Breast epithelium (tissue), 4 donors: Measurements from ENCODE around the gene POLR3B. TPM values are rescaled to one million over a fixed set of nuclear protein-coding genes. Genes with fewer than 3 reads are reported as not detected.

Experiments
- DNase-seq, 2 donors: peaks; one replicate each; pipeline ENCODE4 v3.0.0-alpha.2; 2019; ENCODE audit warnings: low spot score in 2 of 2
- H3K27ac ChIP-seq, 2 donors: fragments of 200-600 bp; sonication (generic) in 1 of 2; one replicate each; pipeline ENCODE4 v1.5.1; 2016 to 2019; ENCODE audit warnings: mild to moderate bottlenecking in 1 of 2
- H3K27me3 ChIP-seq, 2 donors: fragments of 200-600 bp; sonication (generic) in 1 of 2; one replicate each; pipeline versions ENCODE4 v1.5.1 to v1.6.0; 2017 to 2019; ENCODE audit warnings: control low read depth in 1 of 2, mild to moderate bottlenecking in 1 of 2
- H3K36me3 ChIP-seq: fragments of 200-600 bp; one replicate; pipeline ENCODE4 v1.5.1; 2019
- H3K4me1 ChIP-seq, 2 donors: fragments of 200-600 bp; sonication (generic); one replicate each; pipeline ENCODE4 v1.5.1; 2016 to 2019; ENCODE audit warnings: control low read depth in 1 of 2
- H3K4me3 ChIP-seq, 3 donors: fragments of 200-600 bp; sonication (generic); 1 replicate in 2 of 3; 2 replicates in 1 of 3; pipeline ENCODE4 v1.5.1; 2016 to 2019; ENCODE audit warnings: mild to moderate bottlenecking in 3 of 3, moderate library complexity in 2 of 3
- H3K9me3 ChIP-seq, 2 donors: fragments of 200-600 bp; sonication (generic) in 1 of 2; one replicate each; pipeline ENCODE4 v1.5.1; 2016 to 2019; ENCODE audit warnings: control low read depth in 1 of 2
- CTCF ChIP-seq, 3 donors: fragments of 450-650 bp; IDR thresholded peaks; one replicate each; pipeline ENCODE4 v1.5.1; 2016 to 2017; ENCODE audit warnings: antibody characterized with exemption in 3 of 3, mild to moderate bottlenecking in 3 of 3, moderate library complexity in 3 of 3
- POLR2A ChIP-seq: fragments of 450-650 bp; IDR thresholded peaks from one replicate; pipeline ENCODE4 v1.6.1; 2016; ENCODE audit warnings: antibody characterized with exemption, mild to moderate bottlenecking, moderate library complexity
- POLR2AphosphoS5 ChIP-seq, 3 donors: sonication (generic); formaldehyde crosslinking; IDR thresholded peaks; one replicate each; pipeline ENCODE4 v1.6.1; 2017; ENCODE audit warnings: antibody characterized with exemption in 3 of 3
- intact Hi-C: fragments of 100-400 bp; cut with DNase I; formaldehyde crosslinking; loops from one replicate; pipeline ENCODE4 v1.15.1; 2023; ENCODE audit warnings: low total_unique reads
- total RNA-seq, 3 donors: library from RNA; depleted of rRNA; stranded (reverse); fragments of >200 nt; gene quantifications; one replicate each; pipeline ENCODE4 v1.1.0, GENCODE V29; 2016

The POLR3B gene
- total RNA-seq = 1 to 10 TPM; 7.0 to 9.8 (median 9.2) TPM

- H3K9me3 ChIP-seq = no peaks in the 10 kb centered on the region
- H3K4me3 ChIP-seq = peak within 1 kb of the TSS; percentile 66 to 79 (median 73)
- TF ChIP-seq POLR2A = peak; percentile 32
- peak; percentile 68 to 87 (median 83) for TF ChIP-seq CTCF (IDR thresholded peaks at IDR 0.05)
- peak; percentile 78 to 88 (median 87) for TF ChIP-seq POLR2AphosphoS5 (IDR thresholded peaks at IDR 0.05)
- peak within 1 kb of the TSS; percentile 79 to 92 for H3K27ac ChIP-seq
- peak; percentile 92 to 95 for DNase-seq
- H3K4me1 ChIP-seq = peaks cover 0 to 5% of the 10 kb centered on the region in 2 donors
- no peaks in the 10 kb centered on the region for H3K36me3 ChIP-seq
- H3K27me3 ChIP-seq = no peaks in the 10 kb centered on the region
- intact Hi-C loops = no loop called here
Observed at GRCh38 chr12:106357549-106358395, at the start of gene POLR3B. TSS of gene POLR3B (plus strand) at chr12:106357748. CDS start at chr12:106357880, 132 bp downstream.

DNA sequence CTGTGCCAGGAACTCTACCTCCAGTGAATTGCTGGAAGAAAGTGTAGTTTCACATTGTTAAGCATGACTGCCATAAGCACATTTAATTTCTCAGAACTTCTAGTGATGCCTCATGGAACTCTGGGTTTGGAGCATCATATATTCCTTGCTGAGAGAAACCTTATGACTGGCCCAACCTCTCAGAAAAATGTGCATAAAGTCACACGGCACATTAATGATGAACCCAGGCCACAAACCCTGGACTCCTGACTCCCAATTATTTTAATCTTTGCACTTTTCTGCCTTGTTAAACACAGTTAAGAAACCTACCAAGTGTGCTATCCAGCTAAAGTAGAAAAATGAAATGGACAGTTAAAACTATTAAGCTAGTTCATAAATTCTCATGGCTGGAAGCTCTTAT, 49.4 kb upstream of the POLR3B start:
- Histone ChIP-seq H3K4me3 (no peak overlapping the region), H3K4me1 (peaks cover 6 to 24% of the 10 kb centered on the region in 2 donors), H3K27ac (peak overlapping the region; percentile 56 to 81), H3K27me3 (no peaks in the 10 kb centered on the region), H3K9me3 (no peaks in the 10 kb centered on the region), H3K36me3 (no peaks in the 10 kb centered on the region)
- TF ChIP-seq CTCF (IDR thresholded peaks at IDR 0.05) = no peak
- no peak for TF ChIP-seq POLR2AphosphoS5 (IDR thresholded peaks at IDR 0.05)
- no peak for TF ChIP-seq POLR2A
- no peak for DNase-seq
- intact Hi-C loops = no loop called here

DNA sequence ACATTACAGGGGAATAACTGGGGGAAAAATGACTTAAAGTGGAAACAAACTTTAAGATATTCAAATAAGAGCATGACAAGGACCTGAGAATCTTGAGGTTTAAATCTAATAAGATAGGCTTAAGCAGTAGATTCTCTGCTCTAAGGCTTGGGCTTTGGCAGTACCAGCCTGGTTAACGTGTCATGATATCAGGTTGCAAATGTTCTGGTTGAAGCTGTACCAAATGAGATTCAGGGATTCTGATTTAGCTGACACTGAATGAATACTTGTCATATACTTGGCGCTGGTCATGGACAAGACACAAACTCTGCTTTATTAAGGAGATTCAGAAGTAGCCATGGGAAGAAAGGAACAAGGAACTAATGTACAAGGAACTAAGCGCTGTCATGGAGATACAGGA, 48.9 kb upstream of the POLR3B start:
- intact Hi-C loops = no loop called here
- Histone ChIP-seq H3K4me1 (peaks cover 6 to 24% of the 10 kb centered on the region in 2 donors), H3K36me3 (no peaks in the 10 kb centered on the region), H3K9me3 (no peaks in the 10 kb centered on the region), H3K4me3 (no peak overlapping the region), H3K27me3 (no peaks in the 10 kb centered on the region), H3K27ac (peak overlapping the region; percentile 56 to 81)
- no peak for TF ChIP-seq POLR2AphosphoS5 (IDR thresholded peaks at IDR 0.05)
- no peak for TF ChIP-seq CTCF (IDR thresholded peaks at IDR 0.05)
- no peak for TF ChIP-seq POLR2A
- no peak for DNase-seq

DNA sequence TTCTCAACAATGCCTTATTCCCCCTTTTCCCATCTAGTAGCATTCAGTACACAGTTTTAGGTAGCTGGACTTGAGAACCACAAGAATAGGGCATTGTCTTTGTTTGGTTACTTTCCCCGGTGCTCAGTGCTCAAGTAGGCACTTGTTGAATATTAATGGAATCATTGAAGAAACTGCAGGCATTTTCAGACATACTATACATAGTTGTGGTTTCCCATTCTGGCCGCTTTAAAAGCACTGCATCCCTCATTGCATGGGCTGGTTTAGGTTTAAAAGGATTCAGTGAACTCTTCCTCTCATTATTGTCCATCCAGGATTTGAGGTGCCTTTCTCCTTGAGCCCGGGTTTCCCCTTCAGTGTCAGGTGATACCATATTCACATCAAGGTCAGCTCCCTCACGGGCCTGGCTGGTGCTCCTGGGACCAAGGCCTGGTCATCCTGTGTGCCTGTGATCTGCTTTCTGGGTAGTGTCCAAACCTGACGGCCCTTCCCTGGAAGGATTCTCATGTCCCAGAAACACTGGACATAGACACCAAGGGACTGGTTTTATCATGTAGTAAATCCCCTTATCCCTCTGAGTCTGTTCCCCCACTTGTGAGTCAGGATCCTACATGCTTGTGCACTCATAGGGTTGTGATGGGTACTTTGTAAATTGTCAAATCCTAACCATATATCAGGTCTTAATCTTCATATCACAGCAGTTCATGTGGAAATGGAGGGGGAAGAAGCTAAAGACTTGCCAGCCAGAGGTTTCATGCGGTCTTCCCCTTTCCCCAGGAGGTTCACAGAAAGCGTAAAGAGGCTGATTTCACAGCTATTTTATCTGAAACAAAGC, 47.7 kb upstream of the POLR3B start:
- Histone ChIP-seq H3K9me3 (no peaks in the 10 kb centered on the region), H3K36me3 (no peaks in the 10 kb centered on the region), H3K4me3 (no peak overlapping the region), H3K27ac (peak overlapping the region; percentile 56 to 81), H3K4me1 (peaks cover 0 to 18% of the 10 kb centered on the region in 2 donors), H3K27me3 (no peaks in the 10 kb centered on the region)
- peak in 1 of 2 donors; percentile 31 for DNase-seq
- intact Hi-C loops = no loop called here
- TF ChIP-seq CTCF (IDR thresholded peaks at IDR 0.05) (no peak), POLR2A (no peak), POLR2AphosphoS5 (IDR thresholded peaks at IDR 0.05) (no peak)
